Body of pancreas (tissue), 4 donors: ENCODE measurements around the gene NR2F2. TPM values are rescaled to one million over a fixed set of nuclear protein-coding genes. Genes with fewer than 3 reads are reported as not detected.

ENCODE experiments used
- ATAC-seq: fragments of 150-250 bp; one replicate; pipeline ENCODE4 v1.9.1; 2016
- DNase-seq, 4 donors: peaks; one replicate each; pipeline ENCODE4 v3.0.0-alpha.2; 2019
- H3K27ac ChIP-seq, 4 donors: fragments of 200-600 bp; sonication (generic); 1 replicate in 3 of 4; 2 replicates in 1 of 4; pipeline versions ENCODE4 v1.5.1 to v1.6.1; 2016 to 2019; ENCODE audit warnings: mild to moderate bottlenecking in 1 of 4, mixed read lengths in 1 of 4, moderate library complexity in 1 of 4
- H3K27me3 ChIP-seq, 2 donors: fragments of 200-600 bp; sonication (generic); one replicate each; pipeline ENCODE4 v1.6.0; 2016; ENCODE audit warnings: mild to moderate bottlenecking in 1 of 2
- H3K36me3 ChIP-seq, 2 donors: fragments of 200-600 bp; sonication (generic); replicated peaks in 1 of 2; 2 replicates each; pipeline ENCODE4 v1.5.1; 2016; ENCODE audit warnings: low read depth in 2 of 2; ENCODE audit not compliant: insufficient read depth in 1 of 2
- H3K4me1 ChIP-seq: fragments of 200-600 bp; sonication (generic); one replicate; pipeline ENCODE4 v1.6.0; 2016
- H3K4me3 ChIP-seq, 2 donors: fragments of 200-600 bp; sonication (generic); 1 replicate in 1 of 2; 2 replicates in 1 of 2; pipeline ENCODE4 v1.5.1; 2016 to 2019
- H3K9me3 ChIP-seq, 3 donors: fragments of 200-600 bp; sonication (generic); 1 replicate in 2 of 3; 2 replicates in 1 of 3; pipeline ENCODE4 v1.5.1; 2016
- CTCF ChIP-seq, 7 experiments: fragments of 450-650 bp in 4 of 7; fragments of 200-600 bp in 3 of 7; sonication (generic) in 3 of 7; IDR thresholded peaks; one replicate each; pipeline ENCODE4 v1.5.1; 2016 to 2019; ENCODE audit warnings: antibody characterized with exemption in 7 of 7
- POLR2A ChIP-seq, 3 donors: fragments of 450-650 bp; IDR thresholded peaks; one replicate each; pipeline ENCODE4 v1.6.1; 2016; ENCODE audit warnings: antibody characterized with exemption in 3 of 3, mild to moderate bottlenecking in 2 of 3
- WGBS, 2 donors: methylation state at CpG; one replicate each; pipeline ENCODE4 v1.1.5; 2017; 5-methylcytosine and 5-hydroxymethylcytosine counted together
- intact Hi-C: fragments of 100-400 bp; cut with DNase I; formaldehyde crosslinking; loops from one replicate; pipeline ENCODE4 v1.15.1; 2023
- total RNA-seq, 2 donors: library from RNA; depleted of rRNA; stranded (reverse); fragments of >200 nt; gene quantifications; one replicate each; pipeline ENCODE4 v1.1.0, GENCODE V29; 2016

NR2F2 gene
- total RNA-seq, 2 donors from 2014 or later: 12.9 to 13.5 TPM

DNA sequence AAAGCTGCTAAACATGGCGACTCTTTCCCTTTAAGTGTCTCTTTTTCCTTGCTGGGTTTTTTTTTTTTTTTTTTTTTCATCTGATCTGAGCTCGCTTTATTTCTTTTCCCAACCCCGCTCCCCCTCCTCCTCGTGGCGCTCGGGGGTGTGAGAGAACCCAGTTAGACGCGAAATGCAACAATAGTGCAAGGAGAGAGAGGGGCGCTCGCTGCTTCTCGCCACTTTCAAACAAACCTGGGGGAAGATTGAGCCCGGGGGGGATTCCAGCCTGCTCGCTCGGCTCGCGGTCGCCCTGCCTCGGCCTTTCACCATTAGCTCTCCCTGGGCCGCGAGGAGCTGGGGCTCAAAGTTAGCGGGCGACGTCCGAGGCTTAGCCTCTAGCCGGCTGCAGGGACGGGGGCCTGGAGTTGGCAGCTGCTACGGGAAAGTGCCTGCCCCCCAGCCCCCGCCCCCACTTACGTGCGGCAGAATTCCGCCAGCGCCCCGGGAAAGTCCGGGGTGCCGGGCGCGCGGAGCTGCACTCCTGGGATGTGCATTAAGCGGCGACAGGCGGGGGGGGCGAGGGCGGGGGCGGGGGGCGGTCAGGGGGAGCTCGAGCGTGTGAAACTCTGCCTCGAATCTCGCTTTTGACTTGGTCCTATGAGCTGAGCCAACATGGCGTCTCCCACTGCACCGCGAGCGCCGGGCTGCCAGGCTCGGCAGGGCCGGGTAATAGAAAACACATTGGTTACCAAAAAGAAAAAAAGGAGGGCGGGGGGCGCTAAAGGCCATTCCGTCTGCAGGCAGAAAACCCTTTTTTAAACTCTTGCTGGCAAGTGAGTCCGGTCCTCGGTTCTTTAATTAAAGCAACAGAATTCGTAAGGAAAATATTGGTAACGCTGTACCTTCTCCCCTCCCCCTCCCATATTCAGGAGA lies 10.4 kb downstream of the NR2F2 start:
- H3K36me3 ChIP-seq: no peaks in the 10 kb centered on the region
- H3K9me3 ChIP-seq: no peaks in the 10 kb centered on the region
- H3K4me3 ChIP-seq: peak overlapping the region; percentile 72 to 77
- ATAC-seq: peak; percentile 48
- peak overlapping the region; percentile 61 to 95 (median 91) for H3K27ac ChIP-seq
- 0 to 2% methylated on average over 26 to 62 of the region's 63 CpGs for WGBS, 2 donors
- intact Hi-C loops: no loop called here
- no peaks in the 10 kb centered on the region for H3K27me3 ChIP-seq
- peak in 2 of 4 donors; percentile 44 to 62 for DNase-seq
- peaks cover 46% of the 10 kb centered on the region for H3K4me1 ChIP-seq
- TF ChIP-seq CTCF (IDR thresholded peaks at IDR 0.05) (no peak), POLR2A (IDR thresholded peaks at IDR 0.05) (peak in 2 of 3 donors; percentile 50 to 53)

DNA sequence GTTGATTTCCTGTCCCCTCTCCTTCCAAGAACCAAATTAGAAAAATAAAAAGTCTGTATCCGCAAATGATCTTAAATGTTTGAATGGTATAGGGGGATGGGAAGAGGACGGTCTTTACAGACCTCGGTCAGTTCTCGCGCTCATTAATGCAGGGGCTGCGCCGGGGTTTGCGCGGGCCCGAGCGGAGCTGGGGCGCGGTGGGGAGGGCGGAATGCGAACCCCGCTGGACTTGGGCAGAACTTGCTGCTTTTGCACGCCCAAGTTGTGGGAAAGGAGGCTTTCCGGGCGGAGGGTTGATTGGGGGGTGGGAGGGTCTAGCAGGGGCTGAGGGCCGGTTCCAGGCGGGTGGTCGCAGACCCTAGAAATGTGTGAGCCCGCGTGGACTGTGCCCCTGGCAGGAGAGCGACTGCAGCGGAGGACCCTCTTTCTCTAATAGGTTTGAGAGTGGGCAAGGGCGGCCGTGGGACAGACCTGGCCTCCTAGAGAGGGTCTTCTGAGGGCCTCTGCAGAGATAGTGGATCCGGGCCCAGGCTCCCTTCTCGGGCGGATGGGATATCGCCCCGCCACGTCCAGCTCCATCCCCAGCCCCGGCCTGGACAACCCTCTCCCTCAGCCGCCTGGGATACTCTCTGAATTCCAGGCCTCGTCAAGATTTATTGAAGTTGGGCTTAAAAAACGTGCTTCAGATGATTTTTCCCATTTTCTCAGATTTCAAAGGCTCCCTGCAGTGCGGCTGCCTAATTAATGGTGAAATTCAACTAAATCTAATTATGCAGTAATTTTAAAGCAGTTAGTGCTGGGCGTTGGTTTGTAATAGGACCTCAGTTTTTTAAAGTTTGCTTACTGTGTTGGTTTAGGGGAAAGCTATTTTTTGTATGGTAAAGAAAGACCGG lies 11.3 kb downstream of the NR2F2 start:
- TF ChIP-seq POLR2A (IDR thresholded peaks at IDR 0.05) (no peak), CTCF (IDR thresholded peaks at IDR 0.05) (no peak)
- no peaks in the 10 kb centered on the region for H3K27me3 ChIP-seq
- peak overlapping the region in 3 of 4 donors; percentile 88 to 95 (median 94) for H3K27ac ChIP-seq
- peak in 2 of 4 donors; percentile 2 to 10 for DNase-seq
- 60 to 74% methylated on average over 41 of the region's 41 CpGs for WGBS, 2 donors
- no peaks in the 10 kb centered on the region for H3K36me3 ChIP-seq
- H3K4me3 ChIP-seq: peak overlapping the region in 1 of 2 donors; percentile 77
- ATAC-seq: no peak
- no peaks in the 10 kb centered on the region for H3K9me3 ChIP-seq
- H3K4me1 ChIP-seq: peaks cover 42% of the 10 kb centered on the region
- intact Hi-C loops: no loop called here

DNA sequence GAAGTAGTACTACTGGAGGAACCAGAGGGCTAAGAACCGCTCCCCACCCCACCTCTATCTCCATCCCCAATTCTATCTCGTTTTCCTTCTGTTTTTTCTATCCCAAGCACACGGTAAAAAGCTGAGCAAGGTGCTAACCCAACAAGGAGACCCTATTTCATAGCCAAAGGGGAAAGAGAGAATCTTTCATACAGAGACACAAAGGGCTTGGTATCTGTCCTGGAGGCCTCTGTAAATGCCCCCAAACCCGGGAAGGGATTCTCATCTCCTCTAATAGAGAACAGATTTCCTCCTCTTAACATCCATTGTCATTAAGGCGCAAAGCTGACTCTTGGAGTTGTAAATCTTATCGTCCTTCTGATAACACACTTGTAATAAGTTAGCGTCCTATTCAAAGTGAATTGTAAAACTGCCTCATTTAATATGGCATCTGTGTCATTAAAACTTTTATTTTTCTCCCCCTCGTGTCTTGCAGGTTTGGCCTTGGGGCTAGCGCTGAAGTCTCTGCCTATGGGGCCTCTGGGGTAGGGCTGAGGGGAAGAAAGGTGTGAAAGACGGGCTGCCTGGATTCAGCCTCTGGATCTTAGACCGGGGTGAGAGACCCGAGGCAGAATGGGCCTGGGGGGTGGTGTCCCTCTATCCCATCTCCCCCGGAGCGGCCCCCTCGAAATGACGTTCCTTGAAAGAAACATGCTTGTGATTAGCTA lies 12.1 kb downstream of the NR2F2 start:
- WGBS, 2 donors: 46 to 69% methylated on average over 16 of the region's 16 CpGs
- no peak for ATAC-seq
- H3K27me3 ChIP-seq: no peaks in the 10 kb centered on the region
- H3K9me3 ChIP-seq: no peaks in the 10 kb centered on the region
- DNase-seq: no peak
- H3K4me3 ChIP-seq: no peak overlapping the region
- peaks cover 42% of the 10 kb centered on the region for H3K4me1 ChIP-seq
- H3K36me3 ChIP-seq: no peaks in the 10 kb centered on the region
- intact Hi-C loops: no loop called here
- peak overlapping the region in 2 of 4 donors; percentile 94 to 95 for H3K27ac ChIP-seq
- TF ChIP-seq POLR2A (IDR thresholded peaks at IDR 0.05) (no peak), CTCF (IDR thresholded peaks at IDR 0.05) (no peak)

- peak overlapping the region in 3 of 4 donors; percentile 38 to 95 (median 94) for H3K27ac ChIP-seq
- intact Hi-C loops: no loop called here
- 72 to 91% methylated on average over 46 to 47 of the region's 47 CpGs for WGBS, 2 donors
- DNase-seq: peak in 1 of 4 donors; percentile 1
- no peak overlapping the region for H3K4me3 ChIP-seq
- no peaks in the 10 kb centered on the region for H3K9me3 ChIP-seq
- no peaks in the 10 kb centered on the region for H3K27me3 ChIP-seq
- TF ChIP-seq POLR2A (IDR thresholded peaks at IDR 0.05): no peak
- no peak for TF ChIP-seq CTCF (IDR thresholded peaks at IDR 0.05)
- ATAC-seq: no peak
- H3K4me1 ChIP-seq: peaks cover 37% of the 10 kb centered on the region
- no peaks in the 10 kb centered on the region for H3K36me3 ChIP-seq
These were observed 12.9 kb downstream of the NR2F2 start for GRCh38 chr15:96343113-96344059.
